HG03469 (cell line): ENCODE measurements around the gene VIL1.

Source experiments
- ATAC-seq: cut with Tn5 transposase; IDR thresholded peaks from one replicate; pipeline ENCODE4 v1.9.1; 2021; ENCODE audit warnings: mild to moderate bottlenecking, moderate library complexity, moderate number of reproducible peaks; ENCODE audit not compliant: unreplicated experiment

The VIL1 gene

DNA sequence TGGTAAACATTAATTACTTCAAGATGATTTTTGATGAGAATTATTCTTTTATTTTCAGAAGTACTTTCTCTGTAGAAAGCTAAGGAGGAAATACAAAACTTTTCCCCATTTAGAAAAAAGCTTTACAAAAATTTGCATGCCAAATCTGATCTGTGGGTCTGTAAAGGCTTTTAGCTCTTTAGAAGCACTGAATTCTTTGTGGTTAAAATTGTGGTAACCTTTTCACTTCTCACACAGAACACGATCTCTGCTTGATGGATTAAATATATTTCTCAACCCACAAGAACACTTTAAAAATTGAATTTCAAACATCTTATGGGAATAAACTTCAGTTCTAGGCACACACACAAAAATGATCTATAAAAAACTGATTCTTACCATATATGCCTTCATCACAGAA, 63.7 kb downstream of the VIL1 start:
- no peak for ATAC-seq

DNA sequence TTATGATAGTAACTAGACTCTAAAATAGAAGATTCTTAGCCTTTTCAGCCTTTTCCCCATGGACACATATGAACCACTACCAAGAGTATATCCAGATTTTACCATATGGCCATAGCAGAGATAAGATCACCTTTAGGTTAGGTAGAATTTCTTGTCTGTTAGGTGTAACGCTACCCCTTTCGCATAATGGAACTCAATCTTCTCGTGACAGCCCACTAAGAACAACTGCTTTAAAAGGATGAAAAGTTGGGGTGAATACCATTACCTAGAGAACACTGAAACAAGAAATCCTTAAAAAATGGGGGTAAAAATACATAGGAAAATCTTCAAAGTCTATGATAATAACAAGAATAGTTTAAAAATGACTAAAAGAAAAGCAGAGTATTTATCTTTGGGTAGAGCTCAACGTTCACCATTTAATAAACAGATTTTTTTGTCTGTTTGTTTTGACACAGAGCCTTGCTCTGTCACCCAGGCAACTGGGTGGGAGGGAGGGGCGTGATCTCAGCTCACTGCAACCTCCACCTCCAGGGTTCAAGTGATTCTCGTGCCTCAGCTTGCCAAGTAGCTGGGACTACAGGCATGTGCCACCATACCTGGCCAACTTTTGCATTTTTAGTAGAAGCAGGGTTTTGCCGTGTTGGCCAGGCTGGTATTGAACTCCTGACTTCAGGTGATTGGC, 67.2 kb downstream of the VIL1 start:
- no peak for ATAC-seq

DNA sequence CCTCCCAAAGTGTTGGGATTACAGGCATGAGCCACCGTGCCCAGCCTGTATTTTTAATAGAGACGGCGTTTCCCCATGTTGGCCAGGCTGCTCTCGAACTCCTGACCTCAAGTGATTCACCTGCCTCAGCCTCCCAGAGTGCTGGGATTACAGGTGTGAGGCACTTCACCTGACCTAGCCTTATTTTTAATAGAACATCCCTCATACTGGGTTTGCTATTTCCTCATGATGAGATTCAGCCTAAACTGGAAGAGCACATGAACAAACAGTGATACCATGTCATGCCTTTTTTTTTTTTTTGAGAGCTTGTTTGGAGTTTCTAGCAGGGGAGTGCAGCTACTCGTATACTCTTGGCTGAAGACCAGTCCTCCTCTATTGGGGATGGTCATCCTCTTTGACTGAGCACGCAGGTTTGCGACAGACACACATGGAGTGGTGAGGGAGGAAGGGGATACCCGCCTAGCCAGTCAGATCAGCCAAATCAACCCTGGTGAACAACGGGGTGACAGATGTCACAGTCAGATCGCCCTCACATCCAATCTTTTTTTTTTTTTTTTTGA, 81.7 kb downstream of the VIL1 start:
- no peak for ATAC-seq

- ATAC-seq = no peak
Measured at GRCh38 chr2:218501665-218502064, 82.7 kb downstream of the VIL1 start.
